ENCODE data around the gene FOXA3. TPM values are rescaled to one million over a fixed set of nuclear protein-coding genes. Genes with fewer than 3 reads are reported as not detected.

Gene FOXA3
- total and polyA plus RNA-seq, 8 donors = 19.8 to 45.0 (median 25.8) TPM

GRCh38 chr19:45847663-45848062 lies 16.5 kb upstream of the FOXA3 start:
- Histone ChIP-seq H3K36me3 (peaks cover 3 to 68% (median 23%) of the 10 kb centered on the region in 3 donors), H3K27ac (no peak overlapping the region), H3K9me3 (no peaks in the 10 kb centered on the region), H3K4me3 (no peak overlapping the region), H3K4me1 (no peaks in the 10 kb centered on the region), H3K27me3 (no peaks in the 10 kb centered on the region)
- WGBS, 2 donors = 91 to 95% methylated on average over 13 of the region's 13 CpGs
- no peak for FAIRE-seq
- peak in 1 of 6 donors; percentile 29 for DNase-seq
- intact Hi-C loops (cut with DNase I) = no loop called here
- no peak for ATAC-seq
- TF ChIP-seq CTCF (IDR thresholded peaks at IDR 0.05) = no peak

GRCh38 chr19:45848922-45849321 lies 15.2 kb upstream of the FOXA3 start:
- Histone ChIP-seq H3K4me3 (no peak overlapping the region), H3K36me3 (peaks cover 3 to 64% (median 18%) of the 10 kb centered on the region in 3 donors), H3K4me1 (no peaks in the 10 kb centered on the region), H3K9me3 (no peaks in the 10 kb centered on the region), H3K27me3 (no peaks in the 10 kb centered on the region), H3K27ac (no peak overlapping the region)
- WGBS, 2 donors = 89 to 90% methylated on average over 4 of the region's 4 CpGs
- no peak for DNase-seq
- FAIRE-seq = no peak
- intact Hi-C loops (cut with DNase I) = no loop called here
- TF ChIP-seq CTCF (IDR thresholded peaks at IDR 0.05) = no peak
- ATAC-seq = no peak

GRCh38 chr19:45852145-45852750 lies 11.9 kb upstream of the FOXA3 start:
- Histone ChIP-seq H3K36me3 (peaks cover 3 to 50% (median 18%) of the 10 kb centered on the region in 3 donors), H3K4me3 (no peak overlapping the region), H3K9me3 (no peaks in the 10 kb centered on the region), H3K4me1 (no peaks in the 10 kb centered on the region), H3K27me3 (no peaks in the 10 kb centered on the region), H3K27ac (no peak overlapping the region)
- intact Hi-C loops (cut with DNase I) = no loop called here
- 90 to 91% methylated on average over 10 of the region's 10 CpGs for WGBS, 2 donors
- TF ChIP-seq CTCF (IDR thresholded peaks at IDR 0.05) = no peak
- no peak for ATAC-seq
- no peak for FAIRE-seq
- DNase-seq = peak in 1 of 6 donors; percentile 7

DNA sequence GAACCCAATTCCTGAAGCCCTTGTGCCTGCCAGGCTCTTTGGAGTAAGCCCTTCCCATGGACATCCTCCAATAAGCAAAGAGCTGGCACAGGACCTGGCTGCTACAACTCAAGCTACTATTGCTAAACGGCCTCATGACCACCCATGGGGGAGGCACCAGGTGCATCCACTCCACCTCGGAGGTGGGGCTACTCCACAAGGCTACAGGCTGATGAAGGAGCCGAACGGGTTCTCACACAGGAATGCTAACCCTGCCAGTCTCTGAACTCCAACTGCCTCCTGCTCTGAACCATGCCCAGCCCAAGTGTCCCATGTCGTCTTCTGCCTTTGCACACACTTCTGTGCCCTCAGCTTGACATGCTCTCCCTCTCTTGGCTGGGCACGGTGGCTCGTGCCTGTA lies 11.1 kb upstream of the FOXA3 start:
- intact Hi-C loops (cut with DNase I) = no loop called here
- FAIRE-seq = no peak
- WGBS, 2 donors = 61 to 68% methylated on average over 7 of the region's 7 CpGs

More for the DNA sequence above, 11.1 kb upstream of the FOXA3 start:
- DNase-seq (peak in 1 of 6 donors; percentile 23), ATAC-seq (no peak)
- H3K27ac ChIP-seq = no peak overlapping the region
- H3K27me3 ChIP-seq = no peaks in the 10 kb centered on the region
- H3K9me3 ChIP-seq = no peaks in the 10 kb centered on the region
- no peak for TF ChIP-seq CTCF (IDR thresholded peaks at IDR 0.05)
- peaks cover 3 to 43% (median 16%) of the 10 kb centered on the region in 3 donors for H3K36me3 ChIP-seq
- no peaks in the 10 kb centered on the region for H3K4me1 ChIP-seq
- H3K4me3 ChIP-seq = no peak overlapping the region

All from pancreas (tissue), 10 donors.